Measurements from ENCODE around the gene GDA.
"Not testable (repeated sequence)": the region's sequence is repeated elsewhere in the genome, so short reads cannot be mapped to it uniquely, and the experiment has no call there.

Gene GDA

GRCh38 chr9:72247549-72247948 lies 98.3 kb downstream of the GDA start:
- Histone ChIP-seq H3K4me3 (ENCODE audit: low read length) (no peak overlapping the region), H3K27me3 (ENCODE audit: insufficient read depth, low read length) (peaks cover 7% of the 10 kb centered on the region), H3K9me3 (ENCODE audit: low read length) (no peaks in the 10 kb centered on the region), H3K36me3 (ENCODE audit: insufficient read depth, low read length) (no peaks in the 10 kb centered on the region), H2AFZ (ENCODE audit: low read depth, low read length) (no peak overlapping the region), H3K4me1 (ENCODE audit: insufficient read depth, low read length) (peaks cover 4% of the 10 kb centered on the region)

GRCh38 chr9:72251589-72251988 lies 102.3 kb downstream of the GDA start:
- H3K27me3 ChIP-seq (ENCODE audit: insufficient read depth, low read length): peaks cover 7% of the 10 kb centered on the region
- H2AFZ ChIP-seq (ENCODE audit: low read depth, low read length): no peak overlapping the region
- no peaks in the 10 kb centered on the region for H3K4me1 ChIP-seq (ENCODE audit: insufficient read depth, low read length)
- H3K36me3 ChIP-seq (ENCODE audit: insufficient read depth, low read length): no peaks in the 10 kb centered on the region
- H3K4me3 ChIP-seq (ENCODE audit: low read length): no peak overlapping the region
- no peaks in the 10 kb centered on the region for H3K9me3 ChIP-seq (ENCODE audit: low read length)

- Histone ChIP-seq H3K36me3 (ENCODE audit: insufficient read depth, low read length) (no peaks in the 10 kb centered on the region), H3K27me3 (ENCODE audit: insufficient read depth, low read length) (peaks cover 7% of the 10 kb centered on the region), H3K4me1 (ENCODE audit: insufficient read depth, low read length) (no peaks in the 10 kb centered on the region), H2AFZ (ENCODE audit: low read depth, low read length) (no peak overlapping the region), H3K9me3 (ENCODE audit: low read length) (no peaks in the 10 kb centered on the region), H3K4me3 (ENCODE audit: low read length) (no peak overlapping the region)
These were observed 105.8 kb downstream of the GDA start for GRCh38 chr9:72254901-72255545.

- Histone ChIP-seq H3K9me3 (ENCODE audit: low read length) (no peaks in the 10 kb centered on the region), H3K4me1 (ENCODE audit: insufficient read depth, low read length) (no peaks in the 10 kb centered on the region), H3K4me3 (ENCODE audit: low read length) (no peak overlapping the region), H3K36me3 (ENCODE audit: insufficient read depth, low read length) (no peaks in the 10 kb centered on the region), H3K27me3 (ENCODE audit: insufficient read depth, low read length) (peaks cover 6% of the 10 kb centered on the region), H2AFZ (ENCODE audit: low read depth, low read length) (no peak overlapping the region)
These were observed 106.3 kb downstream of the GDA start for GRCh38 chr9:72255569-72255968.

- Histone ChIP-seq H3K36me3 (ENCODE audit: insufficient read depth, low read length) (no peaks in the 10 kb centered on the region), H3K4me1 (ENCODE audit: insufficient read depth, low read length) (no peaks in the 10 kb centered on the region), H2AFZ (ENCODE audit: low read depth, low read length) (no peak overlapping the region), H3K9me3 (ENCODE audit: low read length) (no peaks in the 10 kb centered on the region), H3K4me3 (ENCODE audit: low read length) (no peak overlapping the region), H3K27me3 (ENCODE audit: insufficient read depth, low read length) (no peaks in the 10 kb centered on the region)
These were observed 107.7 kb downstream of the GDA start for GRCh38 chr9:72256931-72257330.

- Histone ChIP-seq H3K4me1 (ENCODE audit: insufficient read depth, low read length) (no peaks in the 10 kb centered on the region), H3K36me3 (ENCODE audit: insufficient read depth, low read length) (no peaks in the 10 kb centered on the region), H3K4me3 (ENCODE audit: low read length) (no peak overlapping the region), H3K27me3 (ENCODE audit: insufficient read depth, low read length) (no peaks in the 10 kb centered on the region), H3K9me3 (ENCODE audit: low read length) (no peaks in the 10 kb centered on the region), H2AFZ (ENCODE audit: low read depth, low read length) (no peak overlapping the region)
These were observed 108.6 kb downstream of the GDA start for GRCh38 chr9:72257814-72258213.

GRCh38 chr9:72262063-72262462 lies 112.8 kb downstream of the GDA start:
- H3K4me1 ChIP-seq (ENCODE audit: insufficient read depth, low read length): no peaks in the 10 kb centered on the region
- H2AFZ ChIP-seq (ENCODE audit: low read depth, low read length): no peak overlapping the region
- no peaks in the 10 kb centered on the region for H3K9me3 ChIP-seq (ENCODE audit: low read length)
- H3K27me3 ChIP-seq (ENCODE audit: insufficient read depth, low read length): no peaks in the 10 kb centered on the region
- no peaks in the 10 kb centered on the region for H3K36me3 ChIP-seq (ENCODE audit: insufficient read depth, low read length)
- no peak overlapping the region for H3K4me3 ChIP-seq (ENCODE audit: low read length)

- Histone ChIP-seq H2AFZ (ENCODE audit: low read depth, low read length) (no peak overlapping the region), H3K4me3 (ENCODE audit: low read length) (no peak overlapping the region), H3K9me3 (ENCODE audit: low read length) (no peaks in the 10 kb centered on the region), H3K4me1 (ENCODE audit: insufficient read depth, low read length) (no peaks in the 10 kb centered on the region), H3K27me3 (ENCODE audit: insufficient read depth, low read length) (no peaks in the 10 kb centered on the region), H3K36me3 (ENCODE audit: insufficient read depth, low read length) (no peaks in the 10 kb centered on the region)
These were observed 114.3 kb downstream of the GDA start for GRCh38 chr9:72263572-72263971.

GRCh38 chr9:72268961-72269360 lies 119.7 kb downstream of the GDA start:
- Histone ChIP-seq H3K4me1 (ENCODE audit: insufficient read depth, low read length) (no peaks in the 10 kb centered on the region), H3K27me3 (ENCODE audit: insufficient read depth, low read length) (no peaks in the 10 kb centered on the region), H3K4me3 (ENCODE audit: low read length) (no peak overlapping the region), H3K9me3 (ENCODE audit: low read length) (no peaks in the 10 kb centered on the region), H2AFZ (ENCODE audit: low read depth, low read length) (no peak overlapping the region), H3K36me3 (ENCODE audit: insufficient read depth, low read length) (no peaks in the 10 kb centered on the region)

GRCh38 chr9:72270359-72270758 lies 121.1 kb downstream of the GDA start:
- not testable (repeated sequence) for H3K4me3 ChIP-seq (ENCODE audit: low read length); H3K27me3 ChIP-seq (ENCODE audit: insufficient read depth, low read length); H2AFZ ChIP-seq (ENCODE audit: low read depth, low read length); H3K36me3 ChIP-seq (ENCODE audit: insufficient read depth, low read length); H3K9me3 ChIP-seq (ENCODE audit: low read length); H3K4me1 ChIP-seq (ENCODE audit: insufficient read depth, low read length)

- Histone ChIP-seq H3K27me3 (ENCODE audit: insufficient read depth, low read length) (no peaks in the 10 kb centered on the region), H2AFZ (ENCODE audit: low read depth, low read length) (no peak overlapping the region), H3K36me3 (ENCODE audit: insufficient read depth, low read length) (no peaks in the 10 kb centered on the region), H3K4me3 (ENCODE audit: low read length) (no peak overlapping the region), H3K9me3 (ENCODE audit: low read length) (no peaks in the 10 kb centered on the region), H3K4me1 (ENCODE audit: insufficient read depth, low read length) (no peaks in the 10 kb centered on the region)
These were observed 122.6 kb downstream of the GDA start for GRCh38 chr9:72271613-72272478.

- Histone ChIP-seq H3K4me1 (ENCODE audit: insufficient read depth, low read length) (no peaks in the 10 kb centered on the region), H2AFZ (ENCODE audit: low read depth, low read length) (no peak overlapping the region), H3K36me3 (ENCODE audit: insufficient read depth, low read length) (no peaks in the 10 kb centered on the region), H3K9me3 (ENCODE audit: low read length) (no peaks in the 10 kb centered on the region), H3K27me3 (ENCODE audit: insufficient read depth, low read length) (peaks cover 3% of the 10 kb centered on the region), H3K4me3 (ENCODE audit: low read length) (no peak overlapping the region)
These were observed 125.2 kb downstream of the GDA start for GRCh38 chr9:72274441-72274840.

- Histone ChIP-seq H3K36me3 (ENCODE audit: insufficient read depth, low read length) (no peaks in the 10 kb centered on the region), H3K4me3 (ENCODE audit: low read length) (no peak overlapping the region), H2AFZ (ENCODE audit: low read depth, low read length) (no peak overlapping the region), H3K27me3 (ENCODE audit: insufficient read depth, low read length) (peaks cover 3% of the 10 kb centered on the region), H3K9me3 (ENCODE audit: low read length) (no peaks in the 10 kb centered on the region), H3K4me1 (ENCODE audit: insufficient read depth, low read length) (no peaks in the 10 kb centered on the region)
These were observed 125.7 kb downstream of the GDA start for GRCh38 chr9:72274916-72275315.

Measured in neuron (in vitro differentiated cells).